Globus pallidus (tissue), 1 donor: ENCODE results near the gene TIMM23.
A peak's percentile ranks its signal among the peaks of the same experiment; 100 is the strongest.
"Not testable (repeated sequence)": the region's sequence is repeated elsewhere in the genome, so short reads cannot be mapped to it uniquely, and the experiment has no call there.

ENCODE experiments used
- DNase-seq: peaks from one replicate; pipeline ENCODE4 v3.0.0-alpha.2; 2015; ENCODE audit warnings: low spot score

Gene TIMM23

GRCh38 chr10:45972106-45972812 lies at the start of gene TIMM23:
TIMM23 (plus strand) TSS chr10:45972489; CDS start chr10:45972625, 136 bp downstream.
- peak; percentile 78 for DNase-seq

- not testable (repeated sequence) for DNase-seq
These were observed 45.5 kb upstream of the TIMM23 start for GRCh38 chr10:45926790-45927189.

GRCh38 chr10:45931305-45931704 lies 41.0 kb upstream of the TIMM23 start:
- DNase-seq: not testable (repeated sequence)

- not testable (repeated sequence) for DNase-seq
These were observed 37.5 kb upstream of the TIMM23 start for GRCh38 chr10:45934788-45935187.

- DNase-seq: not testable (repeated sequence)
These were observed 33.1 kb upstream of the TIMM23 start for GRCh38 chr10:45939176-45939697.

- not testable (repeated sequence) for DNase-seq
These were observed 31.1 kb upstream of the TIMM23 start for GRCh38 chr10:45941196-45941595.

GRCh38 chr10:45945476-45945875 lies 26.8 kb upstream of the TIMM23 start:
- DNase-seq: not testable (repeated sequence)

- not testable (repeated sequence) for DNase-seq
These were observed 24.9 kb upstream of the TIMM23 start for GRCh38 chr10:45947363-45947762.

- DNase-seq: not testable (repeated sequence)
These were observed 23.5 kb upstream of the TIMM23 start for GRCh38 chr10:45948801-45949200.

- DNase-seq: not testable (repeated sequence)
These were observed 17.9 kb upstream of the TIMM23 start for GRCh38 chr10:45954367-45954766.

- DNase-seq: not testable (repeated sequence)
These were observed 15.7 kb upstream of the TIMM23 start for GRCh38 chr10:45956634-45957033.

- not testable (repeated sequence) for DNase-seq
These were observed 14.4 kb upstream of the TIMM23 start for GRCh38 chr10:45957928-45958327.

GRCh38 chr10:45962686-45963452 lies 9.4 kb upstream of the TIMM23 start:
- DNase-seq: not testable (repeated sequence)

GRCh38 chr10:45971019-45971418 lies 1.3 kb upstream of the TIMM23 start:
- DNase-seq: not testable (repeated sequence)

GRCh38 chr10:45971742-45972105 lies 565 bp upstream of the TIMM23 start:
- DNase-seq: not testable (repeated sequence)

- DNase-seq: not testable (repeated sequence)
These were observed 502 bp downstream of the TIMM23 start for GRCh38 chr10:45972813-45973169.

GRCh38 chr10:45974041-45974440 lies 1.8 kb downstream of the TIMM23 start:
- not testable (repeated sequence) for DNase-seq

- not testable (repeated sequence) for DNase-seq
These were observed 6.3 kb downstream of the TIMM23 start for GRCh38 chr10:45978554-45978953.

GRCh38 chr10:45981367-45981766 lies 9.1 kb downstream of the TIMM23 start:
- DNase-seq: not testable (repeated sequence)

GRCh38 chr10:45983538-45984186 lies 11.4 kb downstream of the TIMM23 start:
- peak; percentile 42 for DNase-seq

- DNase-seq: not testable (repeated sequence)
These were observed 12.2 kb downstream of the TIMM23 start for GRCh38 chr10:45984473-45984872.

GRCh38 chr10:45985590-45985989 lies 13.3 kb downstream of the TIMM23 start:
- not testable (repeated sequence) for DNase-seq
